Endodermal cell (in vitro differentiated cells): Measurements from ENCODE around the gene ST3GAL3. TPM values are rescaled to one million over a fixed set of nuclear protein-coding genes. Genes with fewer than 3 reads are reported as not detected.

Experiments
- DNase-seq: peaks from one replicate; pipeline ENCODE4 v3.0.0-alpha.2; 2017
- H3K27ac ChIP-seq: 2 replicates; pipeline ENCODE4 v1.5.1; 2013; ENCODE audit warnings: mild to moderate bottlenecking, low read depth, low read length, moderate library complexity
- H3K27me3 ChIP-seq: 2 replicates; pipeline ENCODE4 v1.6.1; 2013; ENCODE audit warnings: mild to moderate bottlenecking, low read length, moderate library complexity; ENCODE audit not compliant: insufficient read depth, control insufficient read depth, poor library complexity, severe bottlenecking
- H3K36me3 ChIP-seq: 2 replicates; pipeline ENCODE4 v1.7.0; 2013; ENCODE audit warnings: mild to moderate bottlenecking, low read length, moderate library complexity; ENCODE audit not compliant: control insufficient read depth, insufficient read depth
- H3K4me1 ChIP-seq: one replicate; pipeline ENCODE4 v1.7.0; 2013; ENCODE audit warnings: low read length; ENCODE audit not compliant: control insufficient read depth, insufficient read depth
- H3K4me3 ChIP-seq: 2 replicates; pipeline ENCODE4 v1.5.1; 2013; ENCODE audit warnings: mild to moderate bottlenecking, low read length, moderate library complexity
- H3K9ac ChIP-seq: 2 replicates; pipeline ENCODE4 v1.6.1; 2013; ENCODE audit warnings: mild to moderate bottlenecking, low read length, moderate library complexity; ENCODE audit not compliant: poor library complexity, severe bottlenecking; ENCODE audit errors: extremely low read depth
- H3K9me3 ChIP-seq: 2 replicates; pipeline ENCODE4 v1.6.1; 2013; ENCODE audit warnings: mild to moderate bottlenecking, low read length, moderate library complexity; ENCODE audit not compliant: control insufficient read depth
- H3K27ac Mint-ChIP-seq: 2 replicates; pipeline ENCODE4 v1.8.0; 2020; ENCODE audit warnings: mixed read lengths
- H3K27me3 Mint-ChIP-seq: 2 replicates; pipeline ENCODE4 v1.8.0; 2021; ENCODE audit warnings: mild to moderate bottlenecking, mixed read lengths; ENCODE audit not compliant: insufficient read depth
- H3K36me3 Mint-ChIP-seq: 2 replicates; pipeline ENCODE4 v1.8.0; 2020; ENCODE audit warnings: low read depth, mixed read lengths
- H3K4me1 Mint-ChIP-seq: 2 replicates; pipeline ENCODE4 v1.8.0; 2020; ENCODE audit warnings: mixed read lengths
- H3K4me3 Mint-ChIP-seq: 2 replicates; pipeline ENCODE4 v1.8.0; 2020; ENCODE audit warnings: mild to moderate bottlenecking, moderate library complexity, mixed read lengths
- H3K9me3 Mint-ChIP-seq: 2 replicates; pipeline ENCODE4 v1.8.0; 2020; ENCODE audit warnings: mild to moderate bottlenecking, mixed read lengths
- CTCF ChIP-seq: fragments of 200-600 bp; sonication (generic); conservative IDR thresholded peaks from 2 replicates; pipeline ENCODE4 v1.5.0; 2021; ENCODE audit warnings: antibody characterized with exemption, mild to moderate bottlenecking
- WGBS, 2 experiments: methylation state at CpG; one replicate each; pipeline versions ENCODE4 v1.1.5 to v1.1.7; 2013; ENCODE audit warnings: missing lambda C conversion rate in 2 of 2, mixed read lengths in 1 of 2; ENCODE audit not compliant: insufficient coverage in 1 of 2, insufficient read length in 1 of 2; 5-methylcytosine and 5-hydroxymethylcytosine counted together
- total RNA-seq, 2 donors: library from RNA; stranded (reverse); fragmentation: NEBNext Ultra II Directional in 1 of 2; extraction: Animal tissue kit (Norgen Biotek cat#: 25700) in 1 of 2; gene quantifications; 2 replicates in 1 of 2; 3 replicates in 1 of 2; pipeline ENCODE4 v1.2.1, GENCODE V29; 2021

ST3GAL3 gene
- total RNA-seq, 2 donors from 2014 or later: 15.5 to 15.9 TPM

DNA sequence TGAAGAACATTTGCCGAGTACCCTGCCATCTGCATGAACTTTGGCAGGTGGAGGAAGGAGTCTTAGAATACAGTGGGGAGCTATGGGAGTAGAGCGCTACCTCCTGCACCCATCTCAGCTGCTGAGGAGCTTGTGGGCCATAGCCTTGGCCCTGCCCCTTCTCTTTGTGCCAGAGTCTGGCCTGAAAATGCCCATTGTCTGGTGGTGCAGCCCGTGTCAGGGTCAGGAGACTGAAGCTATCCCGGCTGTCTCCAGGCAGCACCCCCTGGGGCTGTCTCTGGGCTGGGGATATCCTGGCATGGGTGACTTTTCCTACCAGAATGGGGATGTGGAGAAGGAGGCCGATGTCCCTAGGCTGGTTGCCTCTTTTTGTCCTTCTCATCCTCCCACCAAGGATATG lies 246.7 kb downstream of the ST3GAL3 start:
- peaks cover 10% of the 10 kb centered on the region for H3K4me1 Mint-ChIP-seq
- no peak overlapping the region for H3K9ac ChIP-seq

GRCh38 chr1:43956234-43956633 lies 248.9 kb downstream of the ST3GAL3 start:
- Mint-ChIP-seq H3K4me3 (no peak overlapping the region), H3K4me1 (peaks cover 10% of the 10 kb centered on the region), H3K27me3 (no peaks in the 10 kb centered on the region), H3K9me3 (no peaks in the 10 kb centered on the region), H3K27ac (no peak overlapping the region), H3K36me3 (peaks cover 11% of the 10 kb centered on the region)
- WGBS, 2 experiments: 93 to 96% methylated on average over 8 of the region's 8 CpGs
- H3K27me3 ChIP-seq: no peaks in the 10 kb centered on the region
- peaks cover 30% of the 10 kb centered on the region for H3K36me3 ChIP-seq
- H3K4me3 ChIP-seq: no peak overlapping the region
- no peaks in the 10 kb centered on the region for H3K9me3 ChIP-seq
- TF ChIP-seq CTCF: no peak
- DNase-seq: no peak
- no peaks in the 10 kb centered on the region for H3K4me1 ChIP-seq
- H3K27ac ChIP-seq: no peak overlapping the region
- H3K9ac ChIP-seq: no peak overlapping the region

More for the DNA sequence above, 246.7 kb downstream of the ST3GAL3 start:
- peaks cover 35% of the 10 kb centered on the region for H3K36me3 ChIP-seq
- H3K27ac Mint-ChIP-seq: no peak overlapping the region
- peaks cover 10% of the 10 kb centered on the region for H3K36me3 Mint-ChIP-seq
- H3K4me3 ChIP-seq: no peak overlapping the region
- H3K9me3 Mint-ChIP-seq: no peaks in the 10 kb centered on the region
- no peaks in the 10 kb centered on the region for H3K27me3 ChIP-seq
- H3K4me1 ChIP-seq: no peaks in the 10 kb centered on the region
- no peaks in the 10 kb centered on the region for H3K9me3 ChIP-seq
- WGBS, 2 experiments: 89 to 100% methylated on average over 2 to 5 of the region's 5 CpGs
- H3K27ac ChIP-seq: no peak overlapping the region
- H3K27me3 Mint-ChIP-seq: no peaks in the 10 kb centered on the region
- no peak for TF ChIP-seq CTCF
- no peak overlapping the region for H3K4me3 Mint-ChIP-seq
- DNase-seq: no peak

DNA sequence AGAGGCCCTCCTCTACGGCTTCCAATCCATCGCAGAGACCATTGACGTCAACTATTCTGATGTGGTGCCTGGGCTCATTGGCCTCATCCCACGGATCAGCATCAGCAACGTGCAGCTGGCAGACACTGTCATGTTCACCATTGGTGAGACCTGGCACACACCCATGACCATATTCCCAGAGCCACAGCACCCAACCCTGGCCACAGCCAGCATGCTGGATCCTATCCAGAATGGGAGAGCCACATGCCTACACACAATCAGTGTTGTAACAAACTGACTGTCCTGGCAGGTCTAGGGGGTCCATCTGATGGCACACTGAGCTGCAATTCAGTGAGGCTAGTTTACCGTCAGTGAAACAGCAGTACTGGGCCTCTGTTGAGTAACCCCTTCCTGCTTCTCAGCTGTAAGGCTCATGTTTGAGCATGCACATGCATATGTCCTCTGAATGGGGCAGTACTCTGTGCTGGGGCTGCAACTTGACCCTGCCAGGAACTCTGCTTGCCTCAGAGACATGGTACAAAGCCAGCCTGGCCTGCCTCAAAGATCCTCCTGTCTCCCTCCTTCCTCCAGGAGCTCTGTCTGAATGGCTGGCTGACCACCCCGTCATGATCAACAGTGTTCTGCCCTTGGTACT lies 250.2 kb downstream of the ST3GAL3 start:
- no peak overlapping the region for H3K4me3 ChIP-seq
- no peak overlapping the region for H3K27ac ChIP-seq
- H3K4me1 ChIP-seq: no peaks in the 10 kb centered on the region
- no peaks in the 10 kb centered on the region for H3K27me3 Mint-ChIP-seq
- H3K9me3 Mint-ChIP-seq: no peaks in the 10 kb centered on the region
- H3K4me3 Mint-ChIP-seq: no peak overlapping the region
- peaks cover 16% of the 10 kb centered on the region for H3K36me3 Mint-ChIP-seq
- peaks cover 10% of the 10 kb centered on the region for H3K4me1 Mint-ChIP-seq
- H3K27ac Mint-ChIP-seq: no peak overlapping the region
- no peaks in the 10 kb centered on the region for H3K9me3 ChIP-seq
- no peak for TF ChIP-seq CTCF
- no peaks in the 10 kb centered on the region for H3K27me3 ChIP-seq
- DNase-seq: no peak
- peaks cover 30% of the 10 kb centered on the region for H3K36me3 ChIP-seq
- 92 to 93% methylated on average over 7 of the region's 7 CpGs for WGBS, 2 experiments
- no peak overlapping the region for H3K9ac ChIP-seq
